Gastrocnemius medialis (tissue), 4 donors: Measurements from ENCODE around the gene BCL7A.

ENCODE experiments used
- POLR2A ChIP-seq, 2 donors: fragments of 450-650 bp; IDR thresholded peaks; one replicate each; pipeline ENCODE4 v1.6.1; 2017; ENCODE audit warnings: antibody characterized with exemption in 2 of 2, mild to moderate bottlenecking in 2 of 2, moderate library complexity in 2 of 2
- TF ChIP-seq, protein P1 (sequence below), 5 experiments: fragments of 450-650 bp in 3 of 5; fragments of 200-600 bp in 2 of 5; sonication (generic) in 2 of 5; IDR thresholded peaks in 4 of 5; conservative IDR thresholded peaks in 1 of 5; 1 replicate in 4 of 5; 2 replicates in 1 of 5; pipeline ENCODE4 v1.5.1; 2016 to 2019; ENCODE audit warnings: antibody characterized with exemption in 5 of 5, mild to moderate bottlenecking in 3 of 5, moderate library complexity in 3 of 5

DNA sequence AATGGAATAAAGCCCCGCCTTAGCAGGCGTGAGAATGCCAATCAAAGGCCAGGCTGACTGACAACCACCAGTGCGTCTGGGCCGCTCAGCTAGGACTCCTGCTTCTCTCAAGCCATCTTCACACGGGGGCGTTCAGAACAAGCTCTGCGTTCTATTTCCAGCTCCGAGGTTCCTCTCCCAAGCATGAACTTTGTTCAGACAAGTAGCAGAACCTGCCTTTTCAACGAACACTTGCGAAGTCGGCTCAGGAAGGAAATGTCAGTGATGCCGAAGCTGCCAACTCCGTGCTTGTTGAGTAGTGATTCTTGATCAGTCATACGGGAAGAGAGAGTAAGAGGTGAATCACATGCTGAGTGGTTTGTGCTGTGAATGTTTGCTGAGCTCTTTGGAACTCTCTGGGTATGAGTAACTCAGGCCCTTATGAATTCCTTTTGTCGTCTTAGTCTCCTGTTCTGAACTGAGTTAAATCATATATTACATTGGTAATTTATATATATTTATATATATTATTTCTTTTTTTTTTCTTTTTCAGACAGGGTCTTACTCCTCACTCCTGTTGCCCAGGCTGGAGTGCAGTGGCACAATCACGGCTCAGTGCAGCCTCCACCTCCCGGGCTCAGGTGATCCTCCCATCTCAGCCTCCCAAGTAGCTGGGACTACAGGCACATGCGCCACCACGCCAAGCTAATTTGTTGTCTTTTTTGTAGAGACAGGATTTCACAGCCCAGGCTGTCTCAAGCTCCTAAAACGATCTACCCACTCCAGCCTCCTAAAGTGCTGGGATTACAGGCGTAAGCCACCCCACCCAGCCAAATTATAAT, 29.4 kb upstream of the BCL7A start:
- TF ChIP-seq, protein P1, sequence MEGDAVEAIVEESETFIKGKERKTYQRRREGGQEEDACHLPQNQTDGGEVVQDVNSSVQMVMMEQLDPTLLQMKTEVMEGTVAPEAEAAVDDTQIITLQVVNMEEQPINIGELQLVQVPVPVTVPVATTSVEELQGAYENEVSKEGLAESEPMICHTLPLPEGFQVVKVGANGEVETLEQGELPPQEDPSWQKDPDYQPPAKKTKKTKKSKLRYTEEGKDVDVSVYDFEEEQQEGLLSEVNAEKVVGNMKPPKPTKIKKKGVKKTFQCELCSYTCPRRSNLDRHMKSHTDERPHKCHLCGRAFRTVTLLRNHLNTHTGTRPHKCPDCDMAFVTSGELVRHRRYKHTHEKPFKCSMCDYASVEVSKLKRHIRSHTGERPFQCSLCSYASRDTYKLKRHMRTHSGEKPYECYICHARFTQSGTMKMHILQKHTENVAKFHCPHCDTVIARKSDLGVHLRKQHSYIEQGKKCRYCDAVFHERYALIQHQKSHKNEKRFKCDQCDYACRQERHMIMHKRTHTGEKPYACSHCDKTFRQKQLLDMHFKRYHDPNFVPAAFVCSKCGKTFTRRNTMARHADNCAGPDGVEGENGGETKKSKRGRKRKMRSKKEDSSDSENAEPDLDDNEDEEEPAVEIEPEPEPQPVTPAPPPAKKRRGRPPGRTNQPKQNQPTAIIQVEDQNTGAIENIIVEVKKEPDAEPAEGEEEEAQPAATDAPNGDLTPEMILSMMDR (IDR thresholded peaks at IDR 0.05 in 4 of 5, conservative IDR thresholded peaks at IDR 0.05 in 1 of 5) = no peak
- TF ChIP-seq POLR2A (IDR thresholded peaks at IDR 0.05) = no peak
